HEK293 (cell line): ENCODE results near the gene CNPY4.
A peak's percentile ranks its signal among the peaks of the same experiment; 100 is the strongest.

Experiments
- CTCF ChIA-PET: fragments of 350-600 bp; formaldehyde crosslinking; extraction: SDS; loops from one replicate; lab custom pipeline; 2021; ENCODE audit warnings: antibody characterized with exemption; lab: Yijun Ruan, JAX
- POLR2A ChIA-PET: fragments of 300-600 bp; formaldehyde crosslinking; extraction: SDS; loops from one replicate; lab custom pipeline; 2020; ENCODE audit warnings: antibody characterized with exemption, inconsistent platforms; lab: Yijun Ruan, JAX
- H3K27ac ChIP-seq: fragments of 200-500 bp; sonication (Bioruptor generic); 2 replicates; pipeline ENCODE4 v1.5.1; 2014; ENCODE audit warnings: low read depth, low read length, control low read depth, inconsistent platforms; ENCODE audit errors: extremely low read depth
- H3K36me3 ChIP-seq, 2 experiments: fragments of 200-500 bp in 1 of 2; sonication (Bioruptor generic) in 1 of 2; 1 replicate in 1 of 2; 2 replicates in 1 of 2; pipeline ENCODE4 v1.5.1; 2014 to 2017; ENCODE audit warnings: inconsistent platforms in 2 of 2, low read length in 2 of 2; ENCODE audit not compliant: control insufficient read depth in 2 of 2, insufficient read depth in 1 of 2
- H3K4me1 ChIP-seq: fragments of 200-500 bp; sonication (Bioruptor generic); 2 replicates; pipeline ENCODE4 v1.5.1; 2014; ENCODE audit warnings: mild to moderate bottlenecking, low read length, inconsistent platforms; ENCODE audit not compliant: control insufficient read depth, insufficient read depth
- H3K4me3 ChIP-seq: 2 replicates; pipeline ENCODE4 v1.5.1; 2011; ENCODE audit warnings: low read depth, mild to moderate bottlenecking, control low read depth, low read length, moderate library complexity
- H3K9me3 ChIP-seq: fragments of 200-500 bp; sonication (Bioruptor generic); 2 replicates; pipeline ENCODE4 v1.5.1; 2014; ENCODE audit warnings: low read depth, low read length, inconsistent platforms; ENCODE audit not compliant: control insufficient read depth, insufficient read depth
- FEZF1 ChIP-seq: fragments of 450-650 bp; formaldehyde crosslinking; IDR thresholded peaks from 2 replicates; pipeline ENCODE4 v1.5.1; 2016; ENCODE audit warnings: missing biosample characterization, missing genetic modification characterization
- OVOL3 ChIP-seq: fragments of 450-650 bp; formaldehyde crosslinking; IDR thresholded peaks from 2 replicates; pipeline ENCODE4 v1.5.1; 2016; ENCODE audit warnings: missing biosample characterization, missing genetic modification characterization
- REST ChIP-seq: fragments of 450-650 bp; formaldehyde crosslinking; IDR thresholded peaks from 2 replicates; pipeline ENCODE4 v1.5.1; 2016; ENCODE audit warnings: missing biosample characterization, missing genetic modification characterization
- ZNF10 ChIP-seq: fragments of 450-650 bp; formaldehyde crosslinking; IDR thresholded peaks from 2 replicates; pipeline ENCODE4 v1.5.1; 2017; ENCODE audit warnings: missing biosample characterization, missing genetic modification characterization
- ZNF157 ChIP-seq: fragments of 450-650 bp; formaldehyde crosslinking; IDR thresholded peaks from 2 replicates; pipeline ENCODE4 v1.5.1; 2016; ENCODE audit warnings: missing biosample characterization, missing genetic modification characterization
- ZNF16 ChIP-seq: fragments of 450-650 bp; formaldehyde crosslinking; IDR thresholded peaks from 2 replicates; pipeline ENCODE4 v1.5.1; 2016; ENCODE audit warnings: low read depth, missing biosample characterization, missing genetic modification characterization
- ZNF18 ChIP-seq: fragments of 450-650 bp; formaldehyde crosslinking; IDR thresholded peaks from 2 replicates; pipeline ENCODE4 v1.5.1; 2016; ENCODE audit warnings: missing biosample characterization, missing genetic modification characterization
- ZNF248 ChIP-seq: fragments of 450-650 bp; formaldehyde crosslinking; IDR thresholded peaks from 2 replicates; pipeline ENCODE4 v1.5.1; 2017; ENCODE audit warnings: missing biosample characterization, missing genetic modification characterization
- ZNF335 ChIP-seq: fragments of 450-650 bp; formaldehyde crosslinking; conservative IDR thresholded peaks from 2 replicates; pipeline ENCODE4 v1.5.1; 2016; ENCODE audit warnings: missing biosample characterization, missing genetic modification characterization
- ZNF362 ChIP-seq: fragments of 450-650 bp; formaldehyde crosslinking; IDR thresholded peaks from 2 replicates; pipeline ENCODE4 v1.5.1; 2016; ENCODE audit warnings: missing biosample characterization, missing genetic modification characterization
- ZNF391 ChIP-seq: fragments of 450-650 bp; formaldehyde crosslinking; IDR thresholded peaks from 2 replicates; pipeline ENCODE4 v1.5.1; 2016; ENCODE audit warnings: low read depth, missing biosample characterization, missing genetic modification characterization, borderline replicate concordance
- ZNF394 ChIP-seq: fragments of 450-650 bp; formaldehyde crosslinking; IDR thresholded peaks from 2 replicates; pipeline ENCODE4 v1.5.1; 2016; ENCODE audit warnings: missing biosample characterization, missing genetic modification characterization, mild to moderate bottlenecking, moderate library complexity, borderline replicate concordance
- ZNF544 ChIP-seq: fragments of 450-650 bp; formaldehyde crosslinking; IDR thresholded peaks from 2 replicates; pipeline ENCODE4 v1.5.0; 2017; ENCODE audit warnings: missing biosample characterization, missing genetic modification characterization
- ZNF560 ChIP-seq: fragments of 450-650 bp; formaldehyde crosslinking; IDR thresholded peaks from 2 replicates; pipeline ENCODE4 v1.5.1; 2017; ENCODE audit warnings: missing biosample characterization, missing genetic modification characterization, borderline replicate concordance
- ZNF585B ChIP-seq: fragments of 450-650 bp; formaldehyde crosslinking; IDR thresholded peaks from 2 replicates; pipeline ENCODE4 v1.5.1; 2016; ENCODE audit warnings: missing biosample characterization, missing genetic modification characterization
- ZNF600 ChIP-seq: fragments of 450-650 bp; formaldehyde crosslinking; IDR thresholded peaks from 2 replicates; pipeline ENCODE4 v1.5.1; 2016; ENCODE audit warnings: missing biosample characterization, missing genetic modification characterization
- ZNF670 ChIP-seq: fragments of 450-650 bp; formaldehyde crosslinking; IDR thresholded peaks from 2 replicates; pipeline ENCODE4 v1.5.1; 2016; ENCODE audit warnings: missing biosample characterization, missing genetic modification characterization, low read depth
- ZNF776 ChIP-seq: fragments of 450-650 bp; formaldehyde crosslinking; IDR thresholded peaks from 2 replicates; pipeline ENCODE4 v1.5.0; 2017; ENCODE audit warnings: missing biosample characterization, missing genetic modification characterization, borderline replicate concordance
- ZSCAN18 ChIP-seq: fragments of 450-650 bp; formaldehyde crosslinking; IDR thresholded peaks from 2 replicates; pipeline ENCODE4 v1.5.1; 2016; ENCODE audit warnings: missing biosample characterization, missing genetic modification characterization
- TF ChIP-seq, protein P1 (sequence below): fragments of 450-650 bp; formaldehyde crosslinking; IDR thresholded peaks from 2 replicates; pipeline ENCODE4 v1.5.1; 2016; ENCODE audit warnings: missing biosample characterization, missing genetic modification characterization, borderline replicate concordance
- TF ChIP-seq, protein P2 (sequence below): fragments of 450-650 bp; formaldehyde crosslinking; IDR thresholded peaks from 2 replicates; pipeline ENCODE4 v1.5.1; 2017; ENCODE audit warnings: missing biosample characterization, mild to moderate bottlenecking, missing genetic modification characterization, moderate library complexity

Gene CNPY4

DNA sequence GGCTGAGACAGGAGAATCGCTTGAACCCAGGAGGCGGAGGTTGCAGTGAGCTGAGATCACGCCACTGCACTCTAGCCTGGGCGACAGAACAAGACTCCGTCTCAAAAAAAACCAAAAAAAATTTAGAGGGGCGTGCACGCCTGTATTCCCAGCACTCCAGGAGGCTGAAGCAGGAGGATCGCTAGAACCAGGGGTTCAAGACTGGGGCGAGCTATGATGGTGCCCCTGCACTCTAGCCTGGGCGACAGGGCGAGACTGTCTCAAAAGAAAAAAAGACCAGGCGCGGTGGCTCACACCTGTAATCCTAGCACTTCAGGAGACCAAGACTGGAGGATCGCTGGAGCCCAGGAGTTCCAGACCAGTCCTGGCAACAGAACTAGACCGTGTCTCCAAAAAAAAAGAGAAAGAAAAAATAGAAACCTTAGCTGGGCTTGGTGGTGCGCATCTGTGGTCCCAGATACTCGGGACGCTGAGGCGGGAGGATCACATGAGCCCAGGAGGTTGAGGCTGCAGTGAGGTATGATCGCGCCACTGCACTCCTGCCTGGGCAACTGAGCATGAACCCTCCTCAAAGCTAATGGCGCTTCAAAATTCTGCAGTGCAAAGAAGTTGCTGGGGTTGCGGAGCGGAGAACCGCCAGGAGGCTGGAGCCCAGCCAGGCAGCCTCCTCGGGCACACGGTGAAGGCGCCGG lies 7.0 kb downstream of the CNPY4 start:
- Histone ChIP-seq H3K4me1 (no peaks in the 10 kb centered on the region; the same call in 1 of the 2 replicates), H3K4me3 (peak overlapping the region; percentile 79), H3K27ac (peak overlapping the region; percentile 98), H3K36me3 (peaks cover 0 to 13% of the 10 kb centered on the region in 2 experiments; a peak in 2 of 3 replicates), H3K9me3 (no peaks in the 10 kb centered on the region)
- CTCF ChIA-PET, result interaction anchor here (0.6 to 0.9 kb wide), 3 partner anchors 64 to 169 kb away, joined by 3 to 5 read pairs (median 3); no protein-coding TSS in a partner anchor
- POLR2A ChIA-PET, result interaction anchor here (0.7 to 8.4 kb wide), 13 partner anchors 12 to 304 kb away, joined by 3 to 81 read pairs (median 4); partner anchors contain the start of genes AP4M1, GPC2, LAMTOR4 and MCM7
- peak; percentile 95; the same call in 1 of the 2 replicates for TF ChIP-seq ZNF10 (tag by site-specific recombination)
- no peak for TF ChIP-seq ZNF157 (tag by site-specific recombination)
- no peak for TF ChIP-seq ZNF670 (tag by site-specific recombination)
- no peak for TF ChIP-seq FEZF1 (tag by site-specific recombination)
- TF ChIP-seq ZNF394, result peak; percentile 83
- TF ChIP-seq ZNF335 (tag by site-specific recombination), result peak; percentile 93; the same call in 1 of the 2 replicates
- TF ChIP-seq OVOL3 (tag by site-specific recombination), result peak; percentile 40; the same call in 1 of the 2 replicates
- TF ChIP-seq ZNF362, result peak; percentile 88
- TF ChIP-seq, protein P1, sequence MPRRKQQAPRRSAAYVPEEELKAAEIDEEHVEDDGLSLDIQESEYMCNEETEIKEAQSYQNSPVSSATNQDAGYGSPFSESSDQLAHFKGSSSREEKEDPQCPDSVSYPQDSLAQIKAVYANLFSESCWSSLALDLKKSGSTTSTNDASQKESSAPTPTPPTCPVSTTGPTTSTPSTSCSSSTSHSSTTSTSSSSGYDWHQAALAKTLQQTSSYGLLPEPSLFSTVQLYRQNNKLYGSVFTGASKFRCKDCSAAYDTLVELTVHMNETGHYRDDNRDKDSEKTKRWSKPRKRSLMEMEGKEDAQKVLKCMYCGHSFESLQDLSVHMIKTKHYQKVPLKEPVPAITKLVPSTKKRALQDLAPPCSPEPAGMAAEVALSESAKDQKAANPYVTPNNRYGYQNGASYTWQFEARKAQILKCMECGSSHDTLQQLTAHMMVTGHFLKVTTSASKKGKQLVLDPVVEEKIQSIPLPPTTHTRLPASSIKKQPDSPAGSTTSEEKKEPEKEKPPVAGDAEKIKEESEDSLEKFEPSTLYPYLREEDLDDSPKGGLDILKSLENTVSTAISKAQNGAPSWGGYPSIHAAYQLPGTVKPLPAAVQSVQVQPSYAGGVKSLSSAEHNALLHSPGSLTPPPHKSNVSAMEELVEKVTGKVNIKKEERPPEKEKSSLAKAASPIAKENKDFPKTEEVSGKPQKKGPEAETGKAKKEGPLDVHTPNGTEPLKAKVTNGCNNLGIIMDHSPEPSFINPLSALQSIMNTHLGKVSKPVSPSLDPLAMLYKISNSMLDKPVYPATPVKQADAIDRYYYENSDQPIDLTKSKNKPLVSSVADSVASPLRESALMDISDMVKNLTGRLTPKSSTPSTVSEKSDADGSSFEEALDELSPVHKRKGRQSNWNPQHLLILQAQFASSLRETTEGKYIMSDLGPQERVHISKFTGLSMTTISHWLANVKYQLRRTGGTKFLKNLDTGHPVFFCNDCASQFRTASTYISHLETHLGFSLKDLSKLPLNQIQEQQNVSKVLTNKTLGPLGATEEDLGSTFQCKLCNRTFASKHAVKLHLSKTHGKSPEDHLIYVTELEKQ (tag by site-specific recombination), result no peak
- no peak for TF ChIP-seq ZNF18 (tag by site-specific recombination)
- 0 out of 2 replicates have a peak, but pooled peaks have one; percentile 12 for TF ChIP-seq ZSCAN18 (tag by site-specific recombination)
- no peak for TF ChIP-seq ZNF776 (tag by site-specific recombination)
- TF ChIP-seq ZNF544 (tag by site-specific recombination), result no peak
- TF ChIP-seq ZNF560 (tag by site-specific recombination), result no peak
- TF ChIP-seq REST (tag by site-specific recombination), result no peak
- no peak for TF ChIP-seq ZNF248 (tag by site-specific recombination)
- TF ChIP-seq, protein P2, sequence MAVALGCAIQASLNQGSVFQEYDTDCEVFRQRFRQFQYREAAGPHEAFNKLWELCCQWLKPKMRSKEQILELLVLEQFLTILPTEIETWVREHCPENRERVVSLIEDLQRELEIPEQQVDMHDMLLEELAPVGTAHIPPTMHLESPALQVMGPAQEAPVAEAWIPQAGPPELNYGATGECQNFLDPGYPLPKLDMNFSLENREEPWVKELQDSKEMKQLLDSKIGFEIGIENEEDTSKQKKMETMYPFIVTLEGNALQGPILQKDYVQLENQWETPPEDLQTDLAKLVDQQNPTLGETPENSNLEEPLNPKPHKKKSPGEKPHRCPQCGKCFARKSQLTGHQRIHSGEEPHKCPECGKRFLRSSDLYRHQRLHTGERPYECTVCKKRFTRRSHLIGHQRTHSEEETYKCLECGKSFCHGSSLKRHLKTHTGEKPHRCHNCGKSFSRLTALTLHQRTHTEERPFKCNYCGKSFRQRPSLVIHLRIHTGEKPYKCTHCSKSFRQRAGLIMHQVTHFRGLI (tag by site-specific recombination), result peak; percentile 69; the same call in 1 of the 2 replicates
- no peak for TF ChIP-seq ZNF585B (tag by site-specific recombination)
- 0 out of 2 replicates have a peak, but pooled peaks have one; percentile 14 for TF ChIP-seq ZNF391 (tag by site-specific recombination)
- TF ChIP-seq ZNF16 (tag by site-specific recombination), result no peak
- TF ChIP-seq ZNF600 (tag by site-specific recombination), result peak; percentile 47; the same call in 1 of the 2 replicates
